Measurements from ENCODE around the gene PRDM8.

Gene PRDM8

DNA sequence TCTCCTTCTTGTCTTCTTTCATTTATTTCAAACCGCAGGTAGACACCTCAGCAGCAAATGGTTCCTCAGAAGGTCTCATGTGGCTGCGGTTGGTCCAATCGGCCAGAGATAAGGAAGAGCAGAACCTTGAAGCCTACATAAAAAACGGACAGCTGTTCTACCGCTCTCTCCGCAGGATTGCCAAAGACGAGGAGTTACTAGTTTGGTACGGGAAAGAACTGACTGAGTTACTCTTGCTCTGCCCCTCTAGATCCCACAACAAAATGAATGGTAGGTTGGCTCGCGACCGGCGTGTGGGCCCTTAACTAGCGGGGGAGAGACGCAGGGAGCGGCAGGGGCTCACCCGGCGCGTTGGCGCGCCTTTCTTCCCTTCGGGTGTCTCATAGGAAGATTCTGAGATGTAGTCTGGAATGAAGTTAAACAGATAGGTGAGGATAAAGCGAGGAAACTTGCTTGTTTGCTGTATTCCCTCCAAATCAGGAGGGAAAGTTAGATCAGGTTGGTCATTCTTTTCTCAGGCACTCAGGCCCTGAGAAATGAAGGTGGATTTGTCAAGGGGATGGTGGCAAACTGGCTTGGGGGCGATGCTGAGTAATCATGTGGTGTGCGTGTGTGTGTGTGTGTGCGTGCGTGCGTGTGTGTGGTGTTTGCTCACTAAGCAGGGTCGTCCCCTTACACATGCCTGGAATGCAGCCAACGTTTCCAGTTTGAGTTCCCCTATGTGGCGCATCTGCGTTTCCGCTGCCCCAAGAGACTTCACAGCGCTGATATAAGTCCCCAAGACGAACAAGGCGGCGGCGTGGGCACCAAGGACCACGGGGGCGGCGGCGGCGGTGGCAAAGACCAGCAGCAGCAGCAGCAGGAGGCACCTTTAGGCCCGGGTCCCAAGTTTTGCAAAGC is 4.2 kb downstream of the PRDM8 start:
- no peak for DNase-seq (ENCODE audit: low read depth)

DNA sequence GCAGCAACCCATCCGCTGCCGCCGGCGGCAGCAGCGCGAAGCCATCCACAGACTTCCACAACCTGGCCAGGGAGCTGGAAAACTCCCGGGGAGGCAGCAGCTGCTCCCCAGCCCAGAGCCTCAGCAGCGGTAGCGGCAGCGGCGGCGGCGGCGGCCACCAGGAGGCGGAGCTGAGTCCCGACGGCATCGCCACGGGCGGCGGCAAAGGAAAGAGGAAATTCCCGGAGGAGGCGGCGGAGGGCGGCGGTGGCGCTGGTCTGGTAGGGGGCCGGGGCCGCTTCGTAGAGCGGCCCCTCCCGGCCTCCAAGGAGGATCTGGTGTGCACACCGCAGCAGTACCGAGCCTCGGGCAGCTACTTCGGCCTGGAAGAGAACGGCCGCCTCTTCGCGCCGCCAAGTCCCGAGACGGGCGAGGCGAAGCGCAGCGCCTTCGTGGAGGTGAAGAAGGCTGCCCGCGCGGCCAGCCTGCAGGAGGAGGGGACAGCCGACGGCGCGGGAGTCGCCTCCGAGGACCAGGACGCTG is 4.9 kb downstream of the PRDM8 start:
- DNase-seq (ENCODE audit: low read depth): no peak

DNA sequence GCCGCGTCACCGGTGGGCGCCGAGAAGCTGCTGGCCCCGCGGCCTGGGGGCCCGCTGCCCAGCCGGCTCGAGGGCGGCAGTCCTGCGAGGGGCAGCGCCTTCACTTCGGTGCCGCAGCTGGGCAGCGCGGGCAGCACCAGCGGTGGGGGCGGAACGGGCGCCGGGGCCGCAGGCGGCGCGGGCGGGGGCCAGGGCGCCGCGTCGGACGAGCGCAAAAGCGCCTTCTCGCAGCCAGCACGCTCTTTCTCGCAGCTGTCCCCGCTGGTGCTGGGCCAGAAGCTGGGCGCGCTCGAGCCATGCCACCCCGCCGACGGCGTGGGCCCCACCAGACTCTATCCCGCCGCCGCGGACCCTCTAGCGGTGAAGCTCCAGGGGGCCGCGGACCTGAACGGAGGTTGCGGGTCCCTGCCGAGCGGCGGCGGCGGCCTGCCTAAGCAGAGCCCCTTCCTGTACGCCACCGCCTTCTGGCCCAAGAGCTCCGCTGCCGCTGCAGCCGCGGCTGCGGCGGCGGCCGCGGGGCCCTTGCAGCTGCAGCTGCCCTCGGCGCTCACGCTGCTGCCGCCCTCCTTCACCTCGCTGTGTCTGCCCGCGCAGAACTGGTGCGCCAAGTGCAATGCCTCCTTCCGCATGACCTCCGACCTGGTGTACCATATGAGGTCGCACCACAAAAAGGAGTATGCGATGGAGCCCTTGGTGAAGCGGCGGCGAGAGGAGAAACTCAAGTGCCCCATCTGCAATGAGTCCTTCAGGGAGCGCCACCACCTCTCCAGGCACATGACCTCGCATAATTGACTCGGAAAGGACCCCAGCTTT is 5.6 kb downstream of the PRDM8 start:
- DNase-seq (ENCODE audit: low read depth): no peak

DNA sequence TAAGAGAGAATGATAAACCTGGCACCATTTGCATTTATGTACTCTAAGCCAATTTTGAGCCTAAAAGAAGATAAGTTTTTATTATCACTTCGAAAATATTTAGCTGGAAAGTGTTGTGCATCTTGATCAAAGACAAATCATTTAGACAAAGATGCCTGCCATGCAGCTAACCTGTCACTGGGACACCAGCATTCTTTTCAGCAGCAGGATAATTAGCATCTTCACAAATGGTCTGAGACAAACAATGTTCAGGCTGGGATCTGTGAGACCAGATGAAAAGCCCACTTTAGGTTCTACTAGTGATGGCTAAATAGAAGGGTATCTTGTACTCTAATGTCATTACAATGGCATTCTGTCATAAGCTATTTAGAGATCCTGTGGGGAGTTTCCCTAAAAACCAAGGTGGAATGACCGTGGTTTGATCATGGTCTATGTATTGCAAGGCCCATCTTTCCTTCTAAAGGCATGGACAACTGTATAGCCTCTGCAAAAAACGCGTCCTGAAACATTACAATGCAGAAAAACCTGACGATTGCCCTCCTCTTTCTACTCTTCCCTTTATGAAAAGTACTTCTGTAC is 7.2 kb downstream of the PRDM8 start:
- no peak for DNase-seq (ENCODE audit: low read depth)

DNA sequence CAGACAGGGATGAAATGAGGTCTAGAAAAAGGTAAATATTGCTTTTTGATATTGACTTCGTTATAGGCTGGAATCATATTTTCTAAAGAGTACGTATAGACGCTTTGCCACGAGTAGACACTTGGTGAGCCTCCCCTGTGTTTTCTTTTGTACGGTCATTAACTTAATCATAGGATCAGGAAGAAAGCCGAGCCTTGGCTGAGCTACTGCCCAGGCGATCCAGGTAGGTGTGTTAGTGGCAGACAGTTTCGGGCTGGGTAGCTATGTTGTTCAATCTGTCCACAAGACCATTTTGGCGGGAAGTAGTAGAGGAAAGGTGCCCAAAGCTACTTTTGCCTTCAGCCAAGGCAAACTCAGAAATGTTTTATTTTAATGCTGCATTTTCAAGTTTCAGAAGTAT is 8.8 kb downstream of the PRDM8 start:
- DNase-seq (ENCODE audit: low read depth): no peak

DNA sequence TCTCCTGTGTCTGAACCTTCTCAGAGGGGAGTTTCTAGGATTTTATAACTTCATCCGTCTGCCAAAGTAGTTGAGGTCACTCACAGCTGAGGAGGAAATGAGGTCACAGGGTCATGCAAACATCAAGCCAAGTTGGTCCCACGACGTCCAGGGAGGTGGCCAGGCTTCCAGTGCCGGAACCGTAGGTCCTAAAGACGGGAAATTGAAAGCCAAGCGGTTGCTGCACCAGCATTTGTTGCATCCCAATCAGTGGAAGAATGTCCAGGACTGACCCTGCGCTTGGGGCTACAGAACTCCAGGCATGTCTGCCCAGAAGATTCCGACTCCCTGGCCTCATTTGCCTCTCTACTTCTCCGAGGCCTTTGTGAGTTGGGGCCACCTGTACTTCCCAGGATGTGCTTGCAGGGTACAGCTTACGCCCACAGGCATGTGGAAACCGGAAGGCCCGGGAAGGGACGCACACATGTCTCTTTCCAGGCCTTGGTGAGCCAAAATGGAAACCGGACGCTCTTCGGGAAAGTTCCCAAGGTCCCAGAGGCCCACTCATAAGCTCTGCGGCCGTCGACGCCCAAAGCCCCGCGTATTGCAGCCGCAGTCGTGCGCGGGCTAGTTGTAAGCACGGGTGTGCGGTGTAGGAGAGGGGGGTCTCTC is 9.3 kb downstream of the PRDM8 start:
- no peak for DNase-seq (ENCODE audit: low read depth)

DNA sequence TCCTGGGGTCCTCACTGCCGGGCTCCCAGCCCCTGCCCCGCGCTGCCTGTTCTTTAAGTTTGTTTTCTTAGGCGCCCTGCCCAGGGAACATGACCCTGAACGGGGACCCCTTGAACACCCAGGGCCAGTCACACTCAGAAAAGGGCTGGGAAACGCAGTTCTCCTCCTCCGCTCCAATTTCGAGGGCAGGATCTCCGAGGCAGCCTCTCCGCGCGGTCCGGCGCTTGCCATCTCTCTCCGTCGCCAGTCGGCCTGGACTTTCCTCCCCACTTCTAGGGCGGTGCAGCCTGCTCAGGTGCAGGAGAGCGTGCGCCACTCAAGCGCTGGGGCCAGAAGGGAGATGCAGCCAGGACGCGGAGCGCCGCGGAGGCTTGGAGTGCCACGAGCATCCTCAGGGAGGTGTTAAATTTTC is 9.9 kb downstream of the PRDM8 start:
- DNase-seq (ENCODE audit: low read depth): no peak

DNA sequence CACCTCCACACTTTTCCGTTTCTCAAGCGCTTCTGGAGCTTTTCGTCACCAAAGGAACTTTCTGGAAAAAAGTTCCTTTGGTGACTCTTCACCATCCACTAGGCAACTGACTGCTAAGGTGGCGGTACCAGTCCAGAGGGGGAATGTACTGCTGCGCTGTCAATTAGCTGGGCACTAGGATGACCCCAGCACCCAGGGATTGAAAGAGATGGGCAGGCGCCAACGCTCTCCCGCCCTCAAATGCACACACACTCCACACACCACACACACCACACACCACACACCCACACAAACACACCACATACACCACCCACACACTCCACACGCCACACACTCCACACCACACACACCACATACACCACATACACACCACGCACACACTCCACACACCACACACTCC is 10.4 kb downstream of the PRDM8 start:
- no peak for DNase-seq (ENCODE audit: low read depth)

DNA sequence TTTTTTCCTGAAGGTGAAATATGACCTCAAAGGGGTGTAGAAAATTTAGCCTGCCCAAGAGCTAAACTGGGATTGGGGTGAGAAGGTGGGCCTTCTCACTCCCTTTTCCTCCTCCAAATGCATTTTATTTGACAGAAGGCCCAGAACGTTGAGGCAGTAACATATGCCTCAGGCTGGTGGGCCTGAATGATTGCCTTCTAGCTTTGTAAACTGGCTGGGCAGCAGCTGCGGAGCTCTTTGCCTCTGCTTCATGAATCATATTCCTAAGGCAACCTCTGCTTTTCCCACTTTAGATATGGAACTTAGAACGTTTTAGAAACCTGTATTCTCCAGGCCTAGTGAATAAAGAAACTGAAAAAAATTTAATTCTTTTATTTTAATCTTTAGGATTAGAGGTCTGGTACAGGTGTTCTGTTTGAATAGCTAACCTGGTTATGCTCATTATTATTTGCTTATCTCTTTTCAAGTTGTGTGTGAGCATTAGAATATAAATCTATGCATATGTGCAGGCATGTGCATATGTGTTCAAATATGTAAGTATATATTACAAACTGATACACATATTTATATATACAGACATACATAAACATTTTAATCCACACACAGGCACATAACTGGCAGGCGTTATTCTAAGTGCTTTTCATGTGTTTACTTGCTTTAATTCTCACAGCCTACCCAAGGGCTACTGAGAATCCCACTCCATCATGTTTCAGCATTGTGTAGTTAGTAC is 11.5 kb downstream of the PRDM8 start:
- DNase-seq (ENCODE audit: low read depth): no peak

DNA sequence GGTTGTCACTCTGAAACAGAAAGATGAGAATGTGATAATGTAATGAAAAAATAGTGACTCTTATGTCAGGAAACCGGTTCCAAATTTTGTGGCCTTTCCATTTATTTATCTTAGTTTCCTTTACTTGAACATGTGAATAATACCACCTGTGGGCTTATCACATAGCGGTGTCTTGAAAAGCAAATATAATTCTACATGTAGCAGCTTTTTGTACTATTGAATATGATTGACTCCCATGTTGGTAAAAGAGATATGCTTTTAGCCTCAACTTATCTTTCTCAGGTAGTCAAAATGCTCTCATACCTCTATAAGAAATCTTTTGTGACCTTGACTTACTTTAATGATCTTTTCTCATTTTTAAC is 12.0 kb downstream of the PRDM8 start:
- no peak for DNase-seq (ENCODE audit: low read depth)

DNA sequence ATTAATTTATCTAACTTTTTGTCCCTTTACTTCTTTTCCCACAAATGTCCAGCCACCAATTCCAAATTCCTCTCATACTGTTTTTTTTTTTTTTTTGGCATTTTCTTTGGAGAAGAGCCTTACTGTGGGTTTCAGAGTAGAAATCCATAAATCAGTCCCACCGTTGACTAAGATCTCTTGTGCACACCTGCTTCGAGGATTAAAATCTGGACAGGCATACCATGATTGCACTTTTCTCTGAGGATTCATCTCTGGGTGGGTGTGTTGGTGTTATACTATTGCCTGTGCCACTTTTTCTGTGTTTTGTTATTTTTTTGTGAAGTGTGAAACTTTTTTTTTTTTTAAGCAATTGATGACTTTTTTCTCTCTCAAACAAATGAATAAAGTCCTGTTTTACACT is 13.2 kb downstream of the PRDM8 start:
- DNase-seq (ENCODE audit: low read depth): no peak

DNA sequence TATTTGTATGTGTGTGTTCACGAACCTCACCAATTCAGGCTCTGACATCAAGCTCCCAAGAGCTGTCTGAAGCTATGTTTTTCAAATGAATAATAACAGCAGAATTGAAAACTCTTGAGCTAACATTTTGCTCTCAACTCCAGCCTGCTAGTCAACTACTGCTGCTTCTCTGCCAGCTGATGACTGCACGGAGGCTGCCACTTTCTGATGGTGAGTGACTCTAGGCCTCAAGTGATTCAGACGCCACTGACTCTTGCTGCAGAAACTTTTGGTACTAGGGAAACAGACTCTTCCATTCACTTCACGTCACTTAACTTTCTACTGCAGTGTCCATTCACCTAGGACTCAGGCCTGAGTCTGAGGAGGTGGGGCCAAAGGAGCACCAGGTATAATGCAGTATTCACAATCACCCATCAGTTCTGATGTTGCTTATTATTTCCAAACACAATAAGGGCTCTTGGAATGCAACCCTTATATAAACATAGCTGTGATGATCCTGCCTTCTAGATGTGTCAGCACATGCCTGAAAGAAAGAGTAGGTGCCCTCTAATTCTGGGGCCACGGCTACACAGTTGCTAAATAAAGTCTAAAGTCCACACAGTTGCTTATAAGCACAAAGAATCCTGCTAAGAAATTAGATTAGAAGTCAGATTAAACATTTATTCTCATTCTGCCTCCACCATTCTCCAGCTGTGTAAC is 16.0 kb downstream of the PRDM8 start:
- no peak for DNase-seq (ENCODE audit: low read depth)

DNA sequence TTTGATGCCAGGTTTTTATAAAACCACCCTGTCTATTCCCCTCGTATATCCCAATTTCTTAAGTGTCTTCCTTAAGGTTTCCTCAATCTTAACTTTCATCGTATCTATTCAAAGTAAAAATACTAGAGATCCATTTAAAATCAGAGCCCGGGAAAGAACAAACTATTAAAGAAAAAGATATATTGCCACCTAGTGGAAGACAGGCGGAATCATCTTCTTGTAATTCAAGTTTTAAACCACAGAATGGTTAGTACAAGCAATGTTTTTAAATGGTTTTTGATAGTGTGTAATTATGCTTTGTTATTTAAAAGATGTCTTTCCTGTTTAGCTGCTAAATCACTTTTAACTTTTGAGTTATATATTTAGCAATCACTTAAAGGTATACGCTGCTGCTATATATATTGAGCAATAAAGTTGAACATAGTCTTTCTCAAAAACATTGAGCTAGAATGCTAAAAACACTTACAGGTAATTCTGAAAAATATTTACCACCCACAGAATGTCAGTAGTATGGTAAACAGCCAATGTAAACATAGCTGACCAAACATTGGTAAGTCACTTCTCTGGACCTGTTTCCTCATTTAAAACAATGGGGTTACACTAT is 18.2 kb downstream of the PRDM8 start:
- DNase-seq (ENCODE audit: low read depth): no peak

DNA sequence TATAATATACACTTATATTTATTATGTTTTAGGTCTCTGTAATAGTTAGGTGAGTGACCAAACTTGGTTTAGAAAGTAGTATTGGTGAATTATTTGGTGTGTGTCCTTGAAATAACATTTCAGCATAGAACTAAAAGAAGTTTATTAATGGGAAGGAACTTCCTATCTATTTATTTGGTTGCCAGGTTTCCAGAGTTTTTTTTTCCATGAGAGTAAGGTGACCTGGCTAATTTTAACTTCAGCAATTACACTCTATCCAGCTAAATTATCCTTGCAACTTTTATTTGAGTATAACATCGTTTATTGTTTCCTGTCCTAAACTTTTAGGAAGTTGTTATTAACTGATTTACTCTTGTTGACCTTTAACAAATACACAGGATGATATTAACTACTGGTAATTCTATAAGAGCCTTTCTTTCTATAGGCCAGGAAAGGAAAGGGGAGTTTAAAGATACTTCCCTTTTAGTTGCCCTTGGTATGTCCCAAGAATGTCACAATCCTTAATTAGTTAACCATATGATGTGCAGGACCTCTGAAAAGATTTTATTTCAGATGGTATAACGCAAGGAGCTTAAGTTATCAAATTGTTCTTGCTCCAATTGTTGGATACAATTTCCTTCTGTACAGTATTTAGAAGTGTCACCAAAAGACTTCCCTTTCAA is 18.9 kb downstream of the PRDM8 start:
- DNase-seq (ENCODE audit: low read depth): no peak

DNA sequence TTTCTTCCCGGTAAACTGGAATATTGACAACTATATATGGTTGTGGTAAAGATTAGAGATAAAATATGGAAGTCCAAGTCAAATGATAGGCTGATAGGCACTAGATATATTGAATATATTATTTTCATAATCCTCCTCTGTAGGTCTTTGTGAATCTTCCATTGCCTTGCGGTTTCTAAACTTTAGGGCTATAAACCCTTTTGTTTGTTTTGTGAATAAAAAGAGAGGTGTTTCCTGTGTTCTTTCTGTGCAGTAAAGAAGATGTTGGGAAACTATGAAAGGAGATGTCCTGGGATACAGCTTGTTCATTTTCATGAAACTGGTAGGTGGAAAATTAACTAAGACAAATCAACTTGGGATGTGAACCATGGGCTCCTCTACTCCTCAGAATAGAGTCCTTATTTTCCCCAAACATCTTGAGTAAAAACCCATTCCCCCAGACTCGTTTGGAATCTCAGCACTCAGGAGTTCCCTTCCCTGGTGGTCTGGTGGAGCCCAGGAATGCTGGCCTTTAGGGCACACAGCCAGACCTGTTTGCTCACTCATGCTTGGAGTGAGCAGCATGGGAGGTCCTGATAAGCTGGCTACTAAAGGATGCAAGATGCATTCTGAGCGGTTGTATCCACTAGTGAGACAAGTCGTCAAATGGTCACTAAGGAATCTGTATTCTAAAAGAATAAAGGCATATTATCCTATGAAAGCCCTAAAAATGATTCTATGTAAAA is 22.2 kb downstream of the PRDM8 start:
- no peak for DNase-seq (ENCODE audit: low read depth)

DNA sequence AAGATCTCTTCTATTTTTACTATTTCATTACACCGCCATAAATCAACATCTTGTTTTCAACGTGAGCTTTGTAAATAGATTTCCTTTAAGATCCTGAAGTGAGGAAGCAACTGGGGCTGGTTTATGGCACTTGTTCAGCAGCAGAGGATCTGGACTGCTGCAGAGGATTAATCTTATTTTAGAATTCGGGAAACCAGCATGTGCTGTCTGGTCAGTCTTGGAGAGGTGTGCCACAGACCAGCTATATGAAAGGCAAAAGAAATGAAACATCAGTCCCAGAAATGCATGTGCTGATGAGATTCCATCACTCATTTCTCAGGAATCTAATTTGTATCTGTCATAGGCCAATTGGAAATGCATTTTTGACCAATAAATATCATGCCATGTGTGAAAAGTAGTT is 23.4 kb downstream of the PRDM8 start:
- DNase-seq (ENCODE audit: low read depth): no peak

DNA sequence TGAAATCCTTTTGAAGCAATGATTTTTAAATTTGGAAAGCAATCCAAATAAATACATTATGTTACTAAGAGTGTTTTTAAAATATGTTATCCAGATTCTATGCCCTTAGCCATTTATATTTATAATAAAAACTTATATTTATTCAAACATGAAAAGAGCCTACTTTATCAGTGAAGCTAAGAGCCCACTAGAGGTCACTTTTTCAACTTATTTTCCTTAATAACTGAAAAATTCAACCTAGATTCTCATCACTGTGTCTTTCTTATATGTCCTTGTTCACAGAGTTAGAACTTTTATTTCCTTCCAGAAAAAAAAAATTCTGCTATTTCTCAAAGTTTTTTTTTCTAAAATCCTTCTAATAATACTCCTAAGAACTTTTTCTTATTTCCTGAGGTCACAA is 23.9 kb downstream of the PRDM8 start:
- no peak for DNase-seq (ENCODE audit: low read depth)

DNA sequence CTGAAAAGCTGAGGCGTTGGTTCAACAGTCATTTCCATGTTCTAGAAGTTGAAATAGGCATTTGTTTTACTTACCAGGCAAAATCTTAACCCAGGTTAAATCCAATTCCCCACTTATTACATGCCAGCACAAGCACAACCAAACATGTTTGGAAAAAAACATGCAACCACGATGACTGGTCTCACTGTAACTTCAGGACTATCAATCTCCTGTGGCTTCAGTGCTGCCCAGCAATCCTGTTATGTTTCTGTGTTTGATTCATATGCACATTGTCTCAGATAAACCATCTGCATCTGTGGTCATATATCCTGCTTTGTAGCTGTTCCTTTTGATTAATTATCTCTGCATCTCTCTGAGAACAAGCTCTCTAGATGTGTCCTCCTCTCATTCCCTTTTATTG is 28.3 kb downstream of the PRDM8 start:
- DNase-seq (ENCODE audit: low read depth): no peak

DNA sequence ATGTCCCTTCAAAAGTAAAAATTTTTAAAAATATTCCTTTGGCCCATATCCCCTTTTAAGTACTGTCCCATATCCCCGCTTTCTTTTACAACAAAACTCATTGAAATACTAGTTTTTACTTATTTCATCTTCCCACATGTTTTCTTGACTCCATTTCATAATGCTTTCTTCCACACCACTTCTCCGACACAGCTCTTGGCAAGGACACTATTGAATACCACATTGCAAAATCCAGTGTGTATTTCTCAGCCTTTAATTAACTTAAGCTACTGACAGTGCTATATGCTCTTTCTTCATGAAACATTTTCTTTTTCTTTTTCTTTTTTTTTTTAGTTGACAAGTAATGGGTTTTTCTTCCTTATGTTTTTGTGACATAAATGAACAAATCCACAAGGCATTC is 28.8 kb downstream of the PRDM8 start:
- no peak for DNase-seq (ENCODE audit: low read depth)

Measured in HS-27A (cell line).